ENCODE measurements around the gene PEAK3.

DNA sequence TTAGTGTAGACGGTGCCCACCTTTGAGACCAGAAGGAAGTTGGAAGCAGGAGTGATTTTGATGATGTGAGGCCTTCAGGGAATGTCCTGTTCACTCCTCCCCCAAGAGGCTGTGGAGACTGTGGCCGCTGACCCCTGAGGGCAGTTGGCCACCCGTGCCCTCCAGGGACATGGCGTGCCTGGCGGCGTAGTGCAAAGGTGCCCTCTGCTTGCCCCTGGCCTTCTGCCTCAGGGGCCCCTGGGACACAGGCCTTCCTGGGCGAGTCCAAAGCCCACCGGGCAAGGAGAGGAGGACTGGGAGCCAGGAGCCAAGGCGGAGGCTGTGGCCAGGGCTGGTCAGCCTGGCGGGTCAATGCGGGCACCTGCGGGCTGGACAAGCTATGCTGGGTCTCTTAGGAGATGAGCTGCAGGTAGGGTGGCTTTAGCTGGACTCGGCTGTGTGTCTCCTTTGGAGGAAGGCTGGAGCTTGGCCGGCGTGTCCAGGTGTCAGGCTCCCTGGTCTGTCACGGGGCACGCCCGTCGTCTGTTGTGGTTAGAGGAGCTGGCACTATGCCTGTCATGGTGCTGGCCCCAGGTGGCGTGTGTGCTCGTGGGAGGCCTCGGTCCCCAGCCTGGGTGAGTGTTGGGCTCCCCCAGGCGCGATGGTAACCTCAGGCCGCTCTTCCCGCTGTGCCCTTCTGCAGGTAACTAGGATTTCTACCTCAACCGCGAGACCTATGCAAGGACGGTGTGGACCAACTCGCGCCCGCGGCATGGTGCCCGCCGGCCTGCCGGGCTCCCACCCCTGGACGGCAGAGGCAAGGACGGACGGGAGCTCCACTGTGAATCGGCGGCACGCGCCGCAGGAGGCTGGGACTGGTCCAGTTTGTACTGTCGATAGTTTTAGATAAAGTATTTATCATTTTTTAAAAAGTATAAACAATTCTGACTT, 52.6 kb downstream of the PEAK3 start:
- TF ChIP-seq, protein P1, sequence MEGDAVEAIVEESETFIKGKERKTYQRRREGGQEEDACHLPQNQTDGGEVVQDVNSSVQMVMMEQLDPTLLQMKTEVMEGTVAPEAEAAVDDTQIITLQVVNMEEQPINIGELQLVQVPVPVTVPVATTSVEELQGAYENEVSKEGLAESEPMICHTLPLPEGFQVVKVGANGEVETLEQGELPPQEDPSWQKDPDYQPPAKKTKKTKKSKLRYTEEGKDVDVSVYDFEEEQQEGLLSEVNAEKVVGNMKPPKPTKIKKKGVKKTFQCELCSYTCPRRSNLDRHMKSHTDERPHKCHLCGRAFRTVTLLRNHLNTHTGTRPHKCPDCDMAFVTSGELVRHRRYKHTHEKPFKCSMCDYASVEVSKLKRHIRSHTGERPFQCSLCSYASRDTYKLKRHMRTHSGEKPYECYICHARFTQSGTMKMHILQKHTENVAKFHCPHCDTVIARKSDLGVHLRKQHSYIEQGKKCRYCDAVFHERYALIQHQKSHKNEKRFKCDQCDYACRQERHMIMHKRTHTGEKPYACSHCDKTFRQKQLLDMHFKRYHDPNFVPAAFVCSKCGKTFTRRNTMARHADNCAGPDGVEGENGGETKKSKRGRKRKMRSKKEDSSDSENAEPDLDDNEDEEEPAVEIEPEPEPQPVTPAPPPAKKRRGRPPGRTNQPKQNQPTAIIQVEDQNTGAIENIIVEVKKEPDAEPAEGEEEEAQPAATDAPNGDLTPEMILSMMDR (IDR thresholded peaks at IDR 0.05), result no peak
- no peak for TF ChIP-seq POLR2A (IDR thresholded peaks at IDR 0.05)
